HEK293 (cell line): Measurements from ENCODE around the gene DLG2.
"Not testable (repeated sequence)": the region's sequence is repeated elsewhere in the genome, so short reads cannot be mapped to it uniquely, and the experiment has no call there.

Experiments used
- CTCF ChIA-PET: fragments of 350-600 bp; formaldehyde crosslinking; extraction: SDS; loops from one replicate; lab custom pipeline; 2021; ENCODE audit warnings: antibody characterized with exemption; lab: Yijun Ruan, JAX
- POLR2A ChIA-PET: fragments of 300-600 bp; formaldehyde crosslinking; extraction: SDS; loops from one replicate; lab custom pipeline; 2020; ENCODE audit warnings: antibody characterized with exemption, inconsistent platforms; lab: Yijun Ruan, JAX
- H3K27ac ChIP-seq: fragments of 200-500 bp; sonication (Bioruptor generic); 2 replicates; pipeline ENCODE4 v1.5.1; 2014; ENCODE audit warnings: low read depth, low read length, control low read depth, inconsistent platforms; ENCODE audit errors: extremely low read depth
- H3K36me3 ChIP-seq, 2 experiments: fragments of 200-500 bp in 1 of 2; sonication (Bioruptor generic) in 1 of 2; 1 replicate in 1 of 2; 2 replicates in 1 of 2; pipeline ENCODE4 v1.5.1; 2014 to 2017; ENCODE audit warnings: inconsistent platforms in 2 of 2, low read length in 2 of 2; ENCODE audit not compliant: control insufficient read depth in 2 of 2, insufficient read depth in 1 of 2
- H3K4me1 ChIP-seq: fragments of 200-500 bp; sonication (Bioruptor generic); 2 replicates; pipeline ENCODE4 v1.5.1; 2014; ENCODE audit warnings: mild to moderate bottlenecking, low read length, inconsistent platforms; ENCODE audit not compliant: control insufficient read depth, insufficient read depth
- H3K4me3 ChIP-seq: 2 replicates; pipeline ENCODE4 v1.5.1; 2011; ENCODE audit warnings: low read depth, mild to moderate bottlenecking, control low read depth, low read length, moderate library complexity
- H3K9me3 ChIP-seq: fragments of 200-500 bp; sonication (Bioruptor generic); 2 replicates; pipeline ENCODE4 v1.5.1; 2014; ENCODE audit warnings: low read depth, low read length, inconsistent platforms; ENCODE audit not compliant: control insufficient read depth, insufficient read depth
- BCL11B ChIP-seq: fragments of 450-650 bp; formaldehyde crosslinking; IDR thresholded peaks from 2 replicates; pipeline ENCODE4 v1.5.1; 2016; ENCODE audit warnings: low read depth, missing biosample characterization, missing genetic modification characterization
- HOXD13 ChIP-seq: sonication (generic); formaldehyde crosslinking; IDR thresholded peaks from 2 replicates; pipeline ENCODE4 v1.8.0; 2022; ENCODE audit warnings: missing genetic modification reagents, borderline replicate concordance
- IKZF3 ChIP-seq: fragments of 450-650 bp; IDR thresholded peaks from 2 replicates; pipeline ENCODE4 v1.5.0; 2018; ENCODE audit warnings: missing biosample characterization, mild to moderate bottlenecking, missing genetic modification characterization, moderate library complexity
- MYNN ChIP-seq: fragments of 450-650 bp; formaldehyde crosslinking; IDR thresholded peaks from 2 replicates; pipeline ENCODE4 v1.5.1; 2016; ENCODE audit warnings: missing biosample characterization, missing genetic modification characterization, borderline replicate concordance
- REPIN1 ChIP-seq: fragments of 450-650 bp; formaldehyde crosslinking; IDR thresholded peaks from 2 replicates; pipeline ENCODE4 v1.5.1; 2017; ENCODE audit warnings: missing biosample characterization, missing genetic modification characterization, low read depth
- ZBTB48 ChIP-seq: fragments of 450-650 bp; formaldehyde crosslinking; IDR thresholded peaks from 2 replicates; pipeline ENCODE4 v1.5.1; 2016; ENCODE audit warnings: missing biosample characterization, missing genetic modification characterization
- ZEB2 ChIP-seq: fragments of 450-650 bp; formaldehyde crosslinking; IDR thresholded peaks from 2 replicates; pipeline ENCODE4 v1.5.1; 2016; ENCODE audit warnings: missing biosample characterization, missing genetic modification characterization
- ZFP41 ChIP-seq: fragments of 450-650 bp; formaldehyde crosslinking; IDR thresholded peaks from 2 replicates; pipeline ENCODE4 v1.5.1; 2016; ENCODE audit warnings: missing biosample characterization, missing genetic modification characterization, borderline replicate concordance
- ZNF10 ChIP-seq: fragments of 450-650 bp; formaldehyde crosslinking; IDR thresholded peaks from 2 replicates; pipeline ENCODE4 v1.5.1; 2017; ENCODE audit warnings: missing biosample characterization, missing genetic modification characterization
- ZNF132 ChIP-seq: fragments of 450-650 bp; formaldehyde crosslinking; IDR thresholded peaks from 2 replicates; pipeline ENCODE4 v1.5.1; 2017; ENCODE audit warnings: missing biosample characterization, missing genetic modification characterization, borderline replicate concordance
- ZNF157 ChIP-seq: fragments of 450-650 bp; formaldehyde crosslinking; IDR thresholded peaks from 2 replicates; pipeline ENCODE4 v1.5.1; 2016; ENCODE audit warnings: missing biosample characterization, missing genetic modification characterization
- ZNF19 ChIP-seq: fragments of 450-650 bp; formaldehyde crosslinking; IDR thresholded peaks from 2 replicates; pipeline ENCODE4; 2016; ENCODE audit warnings: missing biosample characterization, missing genetic modification characterization, low read depth
- ZNF350 ChIP-seq: fragments of 450-650 bp; formaldehyde crosslinking; IDR thresholded peaks from 2 replicates; pipeline ENCODE4 v1.5.0; 2017; ENCODE audit warnings: missing biosample characterization, mild to moderate bottlenecking, missing genetic modification characterization
- ZNF426 ChIP-seq: fragments of 450-650 bp; formaldehyde crosslinking; IDR thresholded peaks from 2 replicates; pipeline ENCODE4 v1.5.1; 2017; ENCODE audit warnings: missing biosample characterization, missing genetic modification characterization, mild to moderate bottlenecking, inconsistent platforms, moderate library complexity
- ZNF548 ChIP-seq: fragments of 450-650 bp; formaldehyde crosslinking; IDR thresholded peaks from 2 replicates; pipeline ENCODE4 v1.5.1; 2016; ENCODE audit warnings: missing biosample characterization, missing genetic modification characterization
- ZNF560 ChIP-seq: fragments of 450-650 bp; formaldehyde crosslinking; IDR thresholded peaks from 2 replicates; pipeline ENCODE4 v1.5.1; 2017; ENCODE audit warnings: missing biosample characterization, missing genetic modification characterization, borderline replicate concordance
- ZNF610 ChIP-seq: fragments of 450-650 bp; formaldehyde crosslinking; IDR thresholded peaks from 2 replicates; pipeline ENCODE4 v1.5.1; 2016; ENCODE audit warnings: missing biosample characterization, missing genetic modification characterization, borderline replicate concordance
- ZNF670 ChIP-seq: fragments of 450-650 bp; formaldehyde crosslinking; IDR thresholded peaks from 2 replicates; pipeline ENCODE4 v1.5.1; 2016; ENCODE audit warnings: missing biosample characterization, missing genetic modification characterization, low read depth
- ZNF768 ChIP-seq: fragments of 450-650 bp; formaldehyde crosslinking; IDR thresholded peaks from 2 replicates; pipeline ENCODE4 v1.5.1; 2018; ENCODE audit warnings: missing biosample characterization, mild to moderate bottlenecking, missing genetic modification characterization
- ZSCAN16 ChIP-seq: fragments of 450-650 bp; formaldehyde crosslinking; IDR thresholded peaks from 2 replicates; pipeline ENCODE4 v1.5.1; 2016; ENCODE audit warnings: missing biosample characterization, missing genetic modification characterization
- ZXDB ChIP-seq: fragments of 450-650 bp; formaldehyde crosslinking; IDR thresholded peaks from 2 replicates; pipeline ENCODE4 v1.5.1; 2016; ENCODE audit warnings: missing biosample characterization, missing genetic modification characterization
- TF ChIP-seq, protein P1 (sequence below): fragments of 450-650 bp; formaldehyde crosslinking; IDR thresholded peaks from 2 replicates; pipeline ENCODE4 v1.5.1; 2016; ENCODE audit warnings: missing biosample characterization, missing genetic modification characterization
- TF ChIP-seq, protein P2 (sequence below): sonication (generic); formaldehyde crosslinking; IDR thresholded peaks from 2 replicates; pipeline ENCODE4 v1.8.1; 2022; ENCODE audit warnings: mild to moderate bottlenecking, moderate library complexity, missing genetic modification reagents
- TF ChIP-seq, protein P3 (sequence below): fragments of 450-650 bp; formaldehyde crosslinking; IDR thresholded peaks from 2 replicates; pipeline ENCODE4 v1.5.1; 2016; ENCODE audit warnings: missing biosample characterization, missing genetic modification characterization
- TF ChIP-seq, protein P4 (sequence below): fragments of 450-650 bp; formaldehyde crosslinking; IDR thresholded peaks from 2 replicates; pipeline ENCODE4 v1.5.1; 2017; ENCODE audit warnings: missing biosample characterization, missing genetic modification characterization

Gene DLG2

DNA sequence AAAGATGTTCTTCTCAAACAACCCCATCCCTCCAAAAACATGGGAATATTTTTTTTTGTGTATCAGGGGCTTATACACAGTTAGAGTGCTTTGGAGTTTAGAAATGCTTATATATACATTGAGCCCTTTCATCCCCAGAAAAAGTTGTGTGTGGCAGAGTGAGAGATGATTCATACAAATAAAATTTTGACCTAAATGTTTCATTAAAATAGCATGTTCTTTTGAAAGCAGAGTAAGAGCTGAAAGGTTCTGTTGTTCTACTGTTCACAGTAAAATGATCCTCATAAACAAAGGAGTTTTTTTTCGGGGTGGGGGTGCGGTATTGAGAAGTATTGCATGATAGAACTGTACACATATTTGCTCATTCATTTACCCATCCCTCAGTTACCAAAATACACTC, 512.4 kb downstream of the DLG2 start:
- Histone ChIP-seq H3K27ac (no peak overlapping the region), H3K36me3 (no peaks in the 10 kb centered on the region), H3K9me3 (no peaks in the 10 kb centered on the region), H3K4me1 (no peaks in the 10 kb centered on the region), H3K4me3 (no peak overlapping the region)
- ChIA-PET CTCF (no interaction called here), POLR2A (no interaction called here)
- TF ChIP-seq, protein P1, sequence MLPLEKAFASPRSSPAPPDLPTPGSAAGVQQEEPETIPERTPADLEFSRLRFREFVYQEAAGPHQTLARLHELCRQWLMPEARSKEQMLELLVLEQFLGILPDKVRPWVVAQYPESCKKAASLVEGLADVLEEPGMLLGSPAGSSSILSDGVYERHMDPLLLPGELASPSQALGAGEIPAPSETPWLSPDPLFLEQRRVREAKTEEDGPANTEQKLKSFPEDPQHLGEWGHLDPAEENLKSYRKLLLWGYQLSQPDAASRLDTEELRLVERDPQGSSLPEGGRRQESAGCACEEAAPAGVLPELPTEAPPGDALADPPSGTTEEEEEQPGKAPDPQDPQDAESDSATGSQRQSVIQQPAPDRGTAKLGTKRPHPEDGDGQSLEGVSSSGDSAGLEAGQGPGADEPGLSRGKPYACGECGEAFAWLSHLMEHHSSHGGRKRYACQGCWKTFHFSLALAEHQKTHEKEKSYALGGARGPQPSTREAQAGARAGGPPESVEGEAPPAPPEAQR (tag by site-specific recombination) = no peak
- TF ChIP-seq HOXD13 (CRISPR knock-in tag) (no peak), ZFP41 (no peak), ZNF610 (tag by site-specific recombination) (no peak), BCL11B (tag by site-specific recombination) (no peak), ZNF19 (no peak), ZEB2 (tag by site-specific recombination) (no peak), ZNF768 (tag by site-specific recombination) (no peak)
- TF ChIP-seq, protein P2, sequence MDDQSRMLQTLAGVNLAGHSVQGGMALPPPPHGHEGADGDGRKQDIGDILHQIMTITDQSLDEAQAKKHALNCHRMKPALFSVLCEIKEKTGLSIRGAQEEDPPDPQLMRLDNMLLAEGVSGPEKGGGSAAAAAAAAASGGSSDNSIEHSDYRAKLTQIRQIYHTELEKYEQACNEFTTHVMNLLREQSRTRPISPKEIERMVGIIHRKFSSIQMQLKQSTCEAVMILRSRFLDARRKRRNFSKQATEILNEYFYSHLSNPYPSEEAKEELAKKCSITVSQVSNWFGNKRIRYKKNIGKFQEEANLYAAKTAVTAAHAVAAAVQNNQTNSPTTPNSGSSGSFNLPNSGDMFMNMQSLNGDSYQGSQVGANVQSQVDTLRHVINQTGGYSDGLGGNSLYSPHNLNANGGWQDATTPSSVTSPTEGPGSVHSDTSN (CRISPR knock-in tag) = no peak

DNA sequence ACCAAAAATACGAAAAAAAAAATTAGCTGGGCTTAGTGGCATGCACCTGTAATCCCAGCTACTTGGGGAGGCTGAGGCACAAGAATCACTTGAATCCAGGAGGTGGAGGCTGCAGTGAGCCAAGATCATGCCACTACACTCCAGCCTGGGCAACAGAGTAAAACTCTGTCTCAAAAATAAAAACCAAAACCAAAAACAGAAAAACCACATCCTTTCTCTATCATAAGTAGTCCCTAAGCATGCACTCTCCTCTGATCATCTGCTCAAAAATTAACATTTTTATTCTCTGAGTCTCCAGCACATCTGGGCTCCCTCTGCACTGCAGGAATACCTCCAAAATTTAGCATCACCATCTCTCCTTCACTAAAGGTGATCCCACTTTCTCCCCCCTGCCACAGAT, 516.9 kb downstream of the DLG2 start:
- H3K4me3 ChIP-seq, H3K27ac ChIP-seq, POLR2A ChIA-PET, CTCF ChIA-PET, H3K36me3 ChIP-seq, H3K4me1 ChIP-seq, H3K9me3 ChIP-seq: not testable (repeated sequence)

DNA sequence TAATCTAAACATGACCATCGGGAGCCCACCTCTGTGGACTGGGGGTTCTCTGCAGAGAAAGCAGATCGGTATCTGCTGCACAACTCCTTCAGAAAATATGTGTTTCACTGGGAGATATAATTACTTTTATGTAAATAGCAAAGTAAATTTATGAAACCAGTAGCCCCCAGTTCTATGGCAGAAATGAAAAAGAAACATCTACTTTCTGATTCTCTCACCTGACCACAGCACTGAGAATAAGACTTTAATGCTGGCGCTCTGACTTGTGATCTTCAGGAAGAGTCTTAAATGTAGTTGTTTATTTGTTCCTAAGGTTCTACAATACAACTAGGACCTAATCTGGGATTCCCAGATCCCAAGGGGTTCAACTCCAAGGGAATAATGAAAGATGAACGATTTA, 518.0 kb downstream of the DLG2 start:
- H3K4me1 ChIP-seq = no peaks in the 10 kb centered on the region
- no peak overlapping the region for H3K27ac ChIP-seq
- no peaks in the 10 kb centered on the region for H3K36me3 ChIP-seq
- POLR2A ChIA-PET = no interaction called here
- no peaks in the 10 kb centered on the region for H3K9me3 ChIP-seq
- TF ChIP-seq ZNF670 (tag by site-specific recombination) = no peak
- TF ChIP-seq ZNF548 (tag by site-specific recombination) = no peak
- TF ChIP-seq ZNF426 = no peak
- TF ChIP-seq BCL11B (tag by site-specific recombination) = no peak
- TF ChIP-seq MYNN (tag by site-specific recombination) = no peak
- TF ChIP-seq ZNF19 = no peak
- CTCF ChIA-PET = no interaction called here
- no peak overlapping the region for H3K4me3 ChIP-seq

DNA sequence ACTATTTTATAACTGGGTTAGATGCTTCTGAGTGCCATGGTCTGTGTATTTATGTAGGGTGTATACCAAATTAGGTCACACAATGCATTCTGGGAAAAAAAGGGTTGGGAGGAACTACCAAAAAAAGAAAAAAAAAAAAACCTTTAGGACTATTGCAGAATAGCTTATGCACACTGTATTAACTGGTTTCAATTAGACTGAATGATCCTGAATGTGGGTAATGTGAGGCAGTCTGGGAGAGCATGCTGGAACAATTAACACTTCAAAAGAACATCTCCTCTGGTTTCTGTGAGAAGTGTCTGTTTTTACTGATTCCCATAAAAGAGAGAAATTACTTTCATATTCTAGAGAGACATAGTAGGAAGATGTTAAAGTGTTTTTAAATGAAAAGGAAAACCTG, 521.3 kb downstream of the DLG2 start:
- H3K36me3 ChIP-seq = no peaks in the 10 kb centered on the region
- no peaks in the 10 kb centered on the region for H3K9me3 ChIP-seq
- H3K27ac ChIP-seq = no peak overlapping the region
- POLR2A ChIA-PET = no interaction called here
- CTCF ChIA-PET = interaction anchor here (0.7 kb wide), 1 partner anchor 140 kb away, joined by 4 read pairs; no protein-coding TSS in a partner anchor
- no peak overlapping the region for H3K4me3 ChIP-seq
- H3K4me1 ChIP-seq = no peaks in the 10 kb centered on the region
- TF ChIP-seq REPIN1 (tag by site-specific recombination) (no peak), ZBTB48 (no peak), ZNF10 (tag by site-specific recombination) (no peak), ZXDB (tag by site-specific recombination) (no peak), ZNF350 (tag by site-specific recombination) (no peak), ZSCAN16 (tag by site-specific recombination) (no peak), IKZF3 (tag by site-specific recombination) (no peak), ZNF560 (tag by site-specific recombination) (no peak), ZNF132 (no peak), ZNF157 (tag by site-specific recombination) (no peak)
- TF ChIP-seq, protein P3, sequence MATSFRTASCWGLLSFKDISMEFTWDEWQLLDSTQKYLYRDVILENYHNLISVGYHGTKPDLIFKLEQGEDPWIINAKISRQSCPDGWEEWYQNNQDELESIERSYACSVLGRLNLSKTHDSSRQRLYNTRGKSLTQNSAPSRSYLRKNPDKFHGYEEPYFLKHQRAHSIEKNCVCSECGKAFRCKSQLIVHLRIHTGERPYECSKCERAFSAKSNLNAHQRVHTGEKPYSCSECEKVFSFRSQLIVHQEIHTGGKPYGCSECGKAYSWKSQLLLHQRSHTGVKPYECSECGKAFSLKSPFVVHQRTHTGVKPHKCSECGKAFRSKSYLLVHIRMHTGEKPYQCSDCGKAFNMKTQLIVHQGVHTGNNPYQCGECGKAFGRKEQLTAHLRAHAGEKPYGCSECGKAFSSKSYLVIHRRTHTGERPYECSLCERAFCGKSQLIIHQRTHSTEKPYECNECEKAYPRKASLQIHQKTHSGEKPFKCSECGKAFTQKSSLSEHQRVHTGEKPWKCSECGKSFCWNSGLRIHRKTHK = no peak
- TF ChIP-seq, protein P4, sequence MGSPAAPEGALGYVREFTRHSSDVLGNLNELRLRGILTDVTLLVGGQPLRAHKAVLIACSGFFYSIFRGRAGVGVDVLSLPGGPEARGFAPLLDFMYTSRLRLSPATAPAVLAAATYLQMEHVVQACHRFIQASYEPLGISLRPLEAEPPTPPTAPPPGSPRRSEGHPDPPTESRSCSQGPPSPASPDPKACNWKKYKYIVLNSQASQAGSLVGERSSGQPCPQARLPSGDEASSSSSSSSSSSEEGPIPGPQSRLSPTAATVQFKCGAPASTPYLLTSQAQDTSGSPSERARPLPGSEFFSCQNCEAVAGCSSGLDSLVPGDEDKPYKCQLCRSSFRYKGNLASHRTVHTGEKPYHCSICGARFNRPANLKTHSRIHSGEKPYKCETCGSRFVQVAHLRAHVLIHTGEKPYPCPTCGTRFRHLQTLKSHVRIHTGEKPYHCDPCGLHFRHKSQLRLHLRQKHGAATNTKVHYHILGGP = no peak
